Measurements from ENCODE around the gene RNF31. TPM values are rescaled to one million over a fixed set of nuclear protein-coding genes. Genes with fewer than 3 reads are reported as not detected.

Gene RNF31
- total RNA-seq, 1 experiment from 2014 or later, result 77.6 TPM

DNA sequence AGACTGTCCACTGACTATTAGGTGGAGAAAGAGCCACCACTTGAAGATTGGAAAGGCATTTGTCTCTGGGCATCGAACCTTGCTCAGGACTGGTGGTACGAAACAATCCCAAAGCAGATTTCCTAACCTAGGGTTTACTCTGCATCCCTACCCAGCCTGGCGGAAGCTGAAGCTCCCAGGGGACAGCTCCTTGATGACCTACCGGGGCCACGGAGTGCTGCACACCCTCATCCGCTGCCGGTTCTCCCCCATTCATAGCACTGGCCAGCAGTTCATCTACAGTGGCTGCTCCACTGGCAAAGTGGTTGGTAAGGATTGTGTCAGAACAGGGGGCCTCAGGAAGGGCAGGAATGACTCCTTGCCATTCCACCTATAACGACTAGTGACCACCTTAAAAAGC lies 26.1 kb upstream of the RNF31 start:
- ChIA-PET POLR2A (no interaction called here), CTCF (no interaction called here)
- H3K27ac Mint-ChIP-seq (ENCODE audit: unreplicated experiment), result no peak overlapping the region
- Histone ChIP-seq H3K4me1 (no peaks in the 10 kb centered on the region), H3K9me3 (no peaks in the 10 kb centered on the region), H3K4me3 (ENCODE audit: low read depth, low read length) (no peak overlapping the region), H3K27me3 (replicated peaks; ENCODE audit: control insufficient read depth, insufficient read depth, low read length) (no peaks in the 10 kb centered on the region), H3K36me3 (ENCODE audit: control insufficient read depth, insufficient read depth, low read length) (peaks cover 6% of the 10 kb centered on the region)
- TF ChIP-seq, protein P1, sequence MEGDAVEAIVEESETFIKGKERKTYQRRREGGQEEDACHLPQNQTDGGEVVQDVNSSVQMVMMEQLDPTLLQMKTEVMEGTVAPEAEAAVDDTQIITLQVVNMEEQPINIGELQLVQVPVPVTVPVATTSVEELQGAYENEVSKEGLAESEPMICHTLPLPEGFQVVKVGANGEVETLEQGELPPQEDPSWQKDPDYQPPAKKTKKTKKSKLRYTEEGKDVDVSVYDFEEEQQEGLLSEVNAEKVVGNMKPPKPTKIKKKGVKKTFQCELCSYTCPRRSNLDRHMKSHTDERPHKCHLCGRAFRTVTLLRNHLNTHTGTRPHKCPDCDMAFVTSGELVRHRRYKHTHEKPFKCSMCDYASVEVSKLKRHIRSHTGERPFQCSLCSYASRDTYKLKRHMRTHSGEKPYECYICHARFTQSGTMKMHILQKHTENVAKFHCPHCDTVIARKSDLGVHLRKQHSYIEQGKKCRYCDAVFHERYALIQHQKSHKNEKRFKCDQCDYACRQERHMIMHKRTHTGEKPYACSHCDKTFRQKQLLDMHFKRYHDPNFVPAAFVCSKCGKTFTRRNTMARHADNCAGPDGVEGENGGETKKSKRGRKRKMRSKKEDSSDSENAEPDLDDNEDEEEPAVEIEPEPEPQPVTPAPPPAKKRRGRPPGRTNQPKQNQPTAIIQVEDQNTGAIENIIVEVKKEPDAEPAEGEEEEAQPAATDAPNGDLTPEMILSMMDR (IDR thresholded peaks at IDR 0.05; ENCODE audit: insufficient read depth in 1 of 2, low read depth in 1 of 2, low read length in 1 of 2, severe bottlenecking in 1 of 2, unreplicated experiment in 1 of 2), result no peak
- no peak for DNase-seq
- no peak overlapping the region for H3K4me3 Mint-ChIP-seq (ENCODE audit: unreplicated experiment)
- peaks cover under 1% of the 10 kb centered on the region for H3K4me1 Mint-ChIP-seq (ENCODE audit: low read depth, unreplicated experiment)
- BruUV-seq (replicated peaks), result no TSS peak
- H3K36me3 Mint-ChIP-seq (ENCODE audit: insufficient read depth, unreplicated experiment), result peaks cover 22% of the 10 kb centered on the region
- H3K27me3 Mint-ChIP-seq (ENCODE audit: insufficient read depth, unreplicated experiment), result no peaks in the 10 kb centered on the region
- H3K9me3 Mint-ChIP-seq (ENCODE audit: unreplicated experiment), result no peaks in the 10 kb centered on the region
- intact Hi-C loops (cut with micrococcal nuclease; ENCODE audit: unreplicated experiment), result no loop called here

DNA sequence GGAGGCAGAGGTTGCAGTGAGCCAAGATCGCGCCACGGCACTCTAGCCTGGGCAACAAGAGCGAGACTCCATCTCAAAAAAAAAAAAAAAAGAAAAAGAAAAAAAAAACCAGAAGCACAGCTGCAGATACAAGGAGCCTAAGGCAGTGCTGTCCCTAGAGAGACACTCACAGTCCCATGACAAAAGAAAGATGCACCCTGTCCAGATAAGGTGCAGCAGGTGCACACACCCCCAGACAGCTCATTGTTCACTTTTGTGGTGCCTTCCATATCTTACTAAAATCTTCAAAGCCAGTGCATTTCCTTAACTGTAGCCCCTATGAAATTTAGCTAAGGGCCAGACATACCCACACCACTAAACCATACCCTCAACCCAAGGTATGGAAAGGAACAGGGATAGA lies 24.9 kb upstream of the RNF31 start:
- no peaks in the 10 kb centered on the region for H3K27me3 ChIP-seq (replicated peaks; ENCODE audit: control insufficient read depth, insufficient read depth, low read length)
- intact Hi-C loops (cut with micrococcal nuclease; ENCODE audit: unreplicated experiment), result no loop called here
- no peak overlapping the region for H3K4me3 ChIP-seq (ENCODE audit: low read depth, low read length)
- H3K4me1 Mint-ChIP-seq (ENCODE audit: low read depth, unreplicated experiment), result no peaks in the 10 kb centered on the region
- no peak overlapping the region for H3K27ac Mint-ChIP-seq (ENCODE audit: unreplicated experiment)
- no peak overlapping the region for H3K4me3 Mint-ChIP-seq (ENCODE audit: unreplicated experiment)
- H3K36me3 Mint-ChIP-seq (ENCODE audit: insufficient read depth, unreplicated experiment), result peaks cover 14% of the 10 kb centered on the region
- POLR2A ChIA-PET, result no interaction called here
- no peaks in the 10 kb centered on the region for H3K9me3 Mint-ChIP-seq (ENCODE audit: unreplicated experiment)
- peaks cover 6% of the 10 kb centered on the region for H3K36me3 ChIP-seq (ENCODE audit: control insufficient read depth, insufficient read depth, low read length)
- TF ChIP-seq, protein P1 (IDR thresholded peaks at IDR 0.05; ENCODE audit: insufficient read depth in 1 of 2, low read depth in 1 of 2, low read length in 1 of 2, severe bottlenecking in 1 of 2, unreplicated experiment in 1 of 2), result no peak
- no peaks in the 10 kb centered on the region for H3K4me1 ChIP-seq
- no TSS peak for BruUV-seq (replicated peaks)
- CTCF ChIA-PET, result no interaction called here
- H3K9me3 ChIP-seq, result no peaks in the 10 kb centered on the region
- no peaks in the 10 kb centered on the region for H3K27me3 Mint-ChIP-seq (ENCODE audit: insufficient read depth, unreplicated experiment)
- DNase-seq, result no peak

DNA sequence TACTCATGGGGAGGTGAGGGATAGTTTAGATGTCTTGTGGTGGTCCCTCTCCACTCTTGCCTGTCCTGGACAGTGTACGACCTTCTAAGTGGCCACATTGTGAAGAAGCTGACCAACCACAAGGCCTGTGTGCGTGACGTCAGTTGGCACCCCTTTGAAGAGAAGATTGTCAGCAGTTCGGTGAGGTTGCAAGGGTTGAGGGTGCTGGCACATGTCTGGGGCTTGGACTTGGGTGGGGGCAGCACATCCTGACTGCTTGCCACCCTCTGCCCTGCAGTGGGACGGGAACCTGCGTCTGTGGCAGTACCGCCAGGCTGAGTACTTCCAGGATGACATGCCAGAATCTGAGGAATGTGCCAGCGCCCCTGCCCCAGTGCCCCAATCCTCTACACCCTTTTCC lies 24.4 kb upstream of the RNF31 start:
- intact Hi-C loops (cut with micrococcal nuclease; ENCODE audit: unreplicated experiment), result no loop called here
- no peak overlapping the region for H3K4me3 ChIP-seq (ENCODE audit: low read depth, low read length)
- POLR2A ChIA-PET, result no interaction called here
- TF ChIP-seq, protein P1 (IDR thresholded peaks at IDR 0.05; ENCODE audit: insufficient read depth in 1 of 2, low read depth in 1 of 2, low read length in 1 of 2, severe bottlenecking in 1 of 2, unreplicated experiment in 1 of 2), result no peak
- Mint-ChIP-seq H3K4me3 (ENCODE audit: unreplicated experiment) (no peak overlapping the region), H3K9me3 (ENCODE audit: unreplicated experiment) (no peaks in the 10 kb centered on the region), H3K36me3 (ENCODE audit: insufficient read depth, unreplicated experiment) (peaks cover 14% of the 10 kb centered on the region), H3K27ac (ENCODE audit: unreplicated experiment) (no peak overlapping the region), H3K27me3 (ENCODE audit: insufficient read depth, unreplicated experiment) (no peaks in the 10 kb centered on the region), H3K4me1 (ENCODE audit: low read depth, unreplicated experiment) (no peaks in the 10 kb centered on the region)
- no TSS peak for BruUV-seq (replicated peaks)
- no peaks in the 10 kb centered on the region for H3K4me1 ChIP-seq
- H3K9me3 ChIP-seq, result no peaks in the 10 kb centered on the region
- H3K27me3 ChIP-seq (replicated peaks; ENCODE audit: control insufficient read depth, insufficient read depth, low read length), result no peaks in the 10 kb centered on the region
- no peak for DNase-seq
- peaks cover 6% of the 10 kb centered on the region for H3K36me3 ChIP-seq (ENCODE audit: control insufficient read depth, insufficient read depth, low read length)
- CTCF ChIA-PET, result no interaction called here

Data from Caco-2 (cell line).